B cell (primary cell): ENCODE results near the gene OR5AU1. TPM values are rescaled to one million over a fixed set of nuclear protein-coding genes. Genes with fewer than 3 reads are reported as not detected.

Experiments used
- ATAC-seq: fragments of 200-7000 bp; cut with Tn5 transposase; one replicate; pipeline ENCODE4 v1.10.0; 2021; ENCODE audit warnings: low read depth, mild to moderate bottlenecking, moderate number of reproducible peaks, moderate library complexity
- CTCF ChIA-PET: fragments of 350-600 bp; sonication (Branson Sonifier 250); formaldehyde crosslinking; loops from one replicate; lab custom pipeline; 2021; ENCODE audit warnings: antibody characterized with exemption, inconsistent platforms; lab: Charles Lee
- POLR2A ChIA-PET: fragments of 350-600 bp; sonication (Branson Sonifier 250); formaldehyde crosslinking; loops from one replicate; lab custom pipeline; 2021; ENCODE audit warnings: antibody characterized with exemption; lab: Charles Lee
- DNase-seq: peaks from one replicate; pipeline ENCODE4 v3.0.0; 2013
- H2AFZ ChIP-seq: 2 replicates; pipeline ENCODE4 v1.6.1; 2012; ENCODE audit warnings: mild to moderate bottlenecking, low read depth, low read length; ENCODE audit not compliant: insufficient read depth, poor library complexity, severe bottlenecking
- H3K27ac ChIP-seq, 2 donors: 1 replicate in 1 of 2; 2 replicates in 1 of 2; pipeline ENCODE4 v1.5.1; 2012 to 2013; ENCODE audit warnings: low read length in 2 of 2, mild to moderate bottlenecking in 2 of 2, moderate library complexity in 1 of 2
- H3K27me3 ChIP-seq, 4 experiments: fragments of 200-600 bp in 1 of 4; sonication (generic) in 1 of 4; replicated peaks in 1 of 4; 1 replicate in 2 of 4; 2 replicates in 2 of 4; pipeline versions ENCODE4 v1.6.1 to v1.7.0; 2013 to 2016; ENCODE audit warnings: low read length in 3 of 4, mild to moderate bottlenecking in 2 of 4, mixed read lengths in 1 of 4, moderate library complexity in 1 of 4; ENCODE audit not compliant: insufficient read depth in 4 of 4, control insufficient read depth in 3 of 4; ENCODE audit errors: control extremely low read depth in 1 of 4
- H3K36me3 ChIP-seq, 2 experiments: replicated peaks in 1 of 2; 1 replicate in 1 of 2; 2 replicates in 1 of 2; pipeline versions ENCODE4 v1.6.1 to v1.7.1; 2013; ENCODE audit warnings: low read length in 1 of 2; ENCODE audit not compliant: insufficient read depth in 2 of 2, control insufficient read depth in 1 of 2; ENCODE audit errors: control extremely low read depth in 1 of 2, extremely low read depth in 1 of 2
- H3K4me1 ChIP-seq, 2 donors: fragments of 200-600 bp in 1 of 2; sonication (generic) in 1 of 2; 1 replicate in 1 of 2; 2 replicates in 1 of 2; pipeline versions ENCODE4 v1.5.1 to v1.6.1; 2013 to 2017; ENCODE audit warnings: low read length in 2 of 2; ENCODE audit not compliant: control insufficient read depth in 2 of 2, insufficient read depth in 2 of 2
- H3K4me2 ChIP-seq: replicated peaks from 2 replicates; pipeline ENCODE3; 2012; ENCODE audit warnings: mild to moderate bottlenecking, low read depth, low read length; ENCODE audit not compliant: poor library complexity, severe bottlenecking
- H3K4me3 ChIP-seq, 5 experiments: fragments of 200-600 bp in 1 of 5; sonication (generic) in 1 of 5; 1 replicate in 3 of 5; 2 replicates in 2 of 5; pipeline versions ENCODE4 v1.5.1 to v1.7.0; 2011 to 2016; ENCODE audit warnings: low read length in 4 of 5, mild to moderate bottlenecking in 4 of 5, low read depth in 2 of 5, control low read depth in 1 of 5, moderate library complexity in 1 of 5; ENCODE audit not compliant: insufficient read depth in 1 of 5; ENCODE audit errors: control extremely low read depth in 1 of 5, extremely low read depth in 1 of 5
- H3K79me2 ChIP-seq: fragments of 200-600 bp; sonication (generic); one replicate; pipeline ENCODE4 v1.6.0; 2016; ENCODE audit warnings: low read length; ENCODE audit not compliant: control insufficient read depth, insufficient read depth
- H3K9ac ChIP-seq: fragments of 200-600 bp; sonication (generic); 2 replicates; pipeline ENCODE4 v1.6.1; 2017; ENCODE audit warnings: mild to moderate bottlenecking, low read length, moderate library complexity
- H3K9me3 ChIP-seq, 3 donors: one replicate each; pipeline versions ENCODE4 v1.6.1 to v1.7.1; 2013; ENCODE audit warnings: low read length in 2 of 3; ENCODE audit not compliant: control insufficient read depth in 2 of 3, insufficient read depth in 1 of 3; ENCODE audit errors: control extremely low read depth in 1 of 3
- H4K20me1 ChIP-seq: 2 replicates; pipeline ENCODE4 v1.6.0; 2012; ENCODE audit warnings: mild to moderate bottlenecking, low read length; ENCODE audit not compliant: insufficient read depth, control insufficient read depth, poor library complexity, severe bottlenecking
- H3K27ac Mint-ChIP-seq: one replicate; pipeline ENCODE4 v1.8.0; 2021; ENCODE audit warnings: mixed read lengths
- H3K27me3 Mint-ChIP-seq: one replicate; pipeline ENCODE4 v1.8.0; 2021; ENCODE audit warnings: mixed read lengths
- H3K4me1 Mint-ChIP-seq: one replicate; pipeline ENCODE4 v1.8.0; 2021; ENCODE audit warnings: mixed read lengths
- H3K4me3 Mint-ChIP-seq: one replicate; pipeline ENCODE4 v1.8.0; 2021; ENCODE audit warnings: mixed read lengths
- H3K9me3 Mint-ChIP-seq: one replicate; pipeline ENCODE4 v1.8.0; 2022; ENCODE audit warnings: mixed read lengths; ENCODE audit not compliant: insufficient read depth
- EZH2 ChIP-seq: IDR thresholded peaks from 2 replicates; pipeline ENCODE4 v1.6.1; 2012; ENCODE audit warnings: borderline replicate concordance, low read depth, mild to moderate bottlenecking, moderate library complexity, low read length; ENCODE audit not compliant: insufficient read depth, poor library complexity, severe bottlenecking
- WGBS: methylation state at CpG from one replicate; pipeline ENCODE4 v1.1.5; 2013; ENCODE audit warnings: missing lambda C conversion rate; ENCODE audit not compliant: insufficient coverage; 5-methylcytosine and 5-hydroxymethylcytosine counted together
- intact Hi-C: fragments of 100-400 bp; cut with micrococcal nuclease; formaldehyde crosslinking; loops from one replicate; pipeline ENCODE4 v1.10.0; 2022
- polyA plus RNA-seq: library from polyadenylated mRNA; depleted of rRNA; stranded (reverse); fragments of >200 nt; gene quantifications from 2 replicates; pipeline ENCODE4 v1.2.3, GENCODE V29; 2012
- total RNA-seq, 2 donors: library from RNA; stranded (reverse); fragments of 120-200 nt in 1 of 2; gene quantifications; 1 replicate in 1 of 2; 2 replicates in 1 of 2; pipeline versions ENCODE4 v1.2.3 to v1.2.4, GENCODE V29; 2013 to 2022
- TF ChIP-seq, protein P1 (sequence below): fragments of 200-600 bp; IDR thresholded peaks from one replicate; pipeline ENCODE4 v1.8.0; 2022; ENCODE audit warnings: antibody characterized with exemption, mild to moderate bottlenecking

Gene OR5AU1
- total and polyA plus RNA-seq, 2 donors (not counting 1 experiment from before 2014, with no cell fraction given), result not detected

DNA sequence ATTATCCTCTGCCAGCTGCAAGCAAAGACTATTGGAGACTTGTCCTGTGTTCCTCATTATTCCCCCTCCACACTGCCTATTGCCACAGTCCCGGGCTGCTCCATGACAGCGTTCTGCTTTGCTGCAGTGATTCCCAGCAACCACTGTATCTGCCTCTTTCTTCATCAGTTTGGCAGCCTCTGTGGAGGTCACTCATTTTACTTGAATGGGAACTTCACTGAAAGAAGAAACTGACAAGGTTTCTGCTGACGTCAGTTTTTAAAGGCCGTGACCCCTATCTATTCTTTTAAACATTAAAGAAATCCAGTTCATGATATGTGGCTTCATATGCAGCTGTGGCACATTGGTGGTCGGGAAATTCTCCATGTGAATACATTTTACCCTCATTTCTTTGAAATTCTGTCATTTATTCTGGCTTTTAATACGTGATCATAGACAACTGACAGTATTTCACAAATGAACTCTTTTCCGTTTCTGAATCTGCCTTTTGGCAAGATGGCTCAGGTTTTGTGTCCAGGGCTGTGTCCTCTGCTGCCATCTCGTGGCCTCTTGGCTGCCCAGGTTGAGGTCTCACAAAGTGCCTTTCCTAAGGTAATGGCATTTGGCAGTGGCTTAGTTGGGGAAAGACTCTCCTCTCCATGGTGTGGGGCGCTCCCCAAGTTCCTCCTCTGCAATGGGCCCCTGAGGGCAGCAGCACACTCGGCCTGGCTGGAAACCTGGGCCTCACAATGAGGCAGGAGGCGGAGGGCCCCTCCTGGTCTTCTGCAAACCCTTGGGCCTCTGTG lies 49.2 kb downstream of the OR5AU1 start:
- intact Hi-C loops, result loop anchor here (10.0 kb wide), 1 partner anchor 492 kb away; no protein-coding TSS in a partner anchor
- WGBS, result 46% methylated on average over 7 of the region's 11 CpGs
- TF ChIP-seq EZH2, result no peak
- TF ChIP-seq, protein P1, sequence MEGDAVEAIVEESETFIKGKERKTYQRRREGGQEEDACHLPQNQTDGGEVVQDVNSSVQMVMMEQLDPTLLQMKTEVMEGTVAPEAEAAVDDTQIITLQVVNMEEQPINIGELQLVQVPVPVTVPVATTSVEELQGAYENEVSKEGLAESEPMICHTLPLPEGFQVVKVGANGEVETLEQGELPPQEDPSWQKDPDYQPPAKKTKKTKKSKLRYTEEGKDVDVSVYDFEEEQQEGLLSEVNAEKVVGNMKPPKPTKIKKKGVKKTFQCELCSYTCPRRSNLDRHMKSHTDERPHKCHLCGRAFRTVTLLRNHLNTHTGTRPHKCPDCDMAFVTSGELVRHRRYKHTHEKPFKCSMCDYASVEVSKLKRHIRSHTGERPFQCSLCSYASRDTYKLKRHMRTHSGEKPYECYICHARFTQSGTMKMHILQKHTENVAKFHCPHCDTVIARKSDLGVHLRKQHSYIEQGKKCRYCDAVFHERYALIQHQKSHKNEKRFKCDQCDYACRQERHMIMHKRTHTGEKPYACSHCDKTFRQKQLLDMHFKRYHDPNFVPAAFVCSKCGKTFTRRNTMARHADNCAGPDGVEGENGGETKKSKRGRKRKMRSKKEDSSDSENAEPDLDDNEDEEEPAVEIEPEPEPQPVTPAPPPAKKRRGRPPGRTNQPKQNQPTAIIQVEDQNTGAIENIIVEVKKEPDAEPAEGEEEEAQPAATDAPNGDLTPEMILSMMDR, result peak; percentile 75
- Mint-ChIP-seq H3K27ac (no peak overlapping the region), H3K4me1 (peaks cover 12% of the 10 kb centered on the region), H3K9me3 (no peaks in the 10 kb centered on the region), H3K4me3 (peak overlapping the region; percentile 29), H3K27me3 (peaks cover 3% of the 10 kb centered on the region)
- peaks cover 0 to 3% (median under 1%) of the 10 kb centered on the region in 4 experiments for H3K27me3 ChIP-seq
- no peak overlapping the region for H3K27ac ChIP-seq
- peak overlapping the region; percentile 52 for H2AFZ ChIP-seq
- DNase-seq (peak; percentile 77), ATAC-seq (no peak)
- H3K4me1 ChIP-seq, result peaks cover 12 to 20% of the 10 kb centered on the region in 2 donors
- CTCF ChIA-PET, result interaction anchor here (1.7 to 11.8 kb wide), 7 partner anchors 8 to 92 kb away, joined by 5 to 348 read pairs (median 133); partner anchors contain the start of gene ARHGEF40
- H4K20me1 ChIP-seq, result no peaks in the 10 kb centered on the region
- POLR2A ChIA-PET, result no interaction called here
- H3K4me3 ChIP-seq, result no peak overlapping the region
- peak overlapping the region; percentile 48 for H3K4me2 ChIP-seq
- H3K36me3 ChIP-seq, result no peaks in the 10 kb centered on the region
- no peak overlapping the region for H3K9ac ChIP-seq
- H3K9me3 ChIP-seq, result no peaks in the 10 kb centered on the region
- no peaks in the 10 kb centered on the region for H3K79me2 ChIP-seq

- Histone ChIP-seq H4K20me1 (no peaks in the 10 kb centered on the region), H3K36me3 (no peaks in the 10 kb centered on the region), H3K4me1 (peaks cover 12 to 20% of the 10 kb centered on the region in 2 donors), H2AFZ (no peak overlapping the region), H3K9ac (no peak overlapping the region), H3K79me2 (no peaks in the 10 kb centered on the region), H3K9me3 (no peaks in the 10 kb centered on the region), H3K4me3 (no peak overlapping the region), H3K4me2 (no peak overlapping the region), H3K27ac (no peak overlapping the region), H3K27me3 (peaks cover 0 to 7% (median 2%) of the 10 kb centered on the region in 4 experiments)
- ATAC-seq (no peak), DNase-seq (no peak)
- WGBS, result 92% methylated on average over 2 of the region's 4 CpGs
- Mint-ChIP-seq H3K4me3 (no peak overlapping the region), H3K27me3 (peaks cover 7% of the 10 kb centered on the region), H3K9me3 (no peaks in the 10 kb centered on the region), H3K4me1 (peaks cover 12% of the 10 kb centered on the region), H3K27ac (no peak overlapping the region)
- intact Hi-C loops, result loop anchor here (10.0 kb wide), 1 partner anchor 491 kb away; no protein-coding TSS in a partner anchor
- ChIA-PET CTCF (interaction anchor here (0.6 to 11.8 kb wide), 10 partner anchors 8 to 135 kb away, joined by 3 to 348 read pairs (median 20); partner anchors contain the start of gene ARHGEF40), POLR2A (no interaction called here)
- no peak for TF ChIP-seq EZH2
- TF ChIP-seq, protein P1, result no peak
Observed at GRCh38 chr14:21106176-21106497, 49.7 kb downstream of the OR5AU1 start.
